Measurements from ENCODE around the gene ZNF516. TPM values are rescaled to one million over a fixed set of nuclear protein-coding genes. Genes with fewer than 3 reads are reported as not detected.

ZNF516 gene
- total and polyA plus RNA-seq, 10 of the 15 experiments (the other 5 are each of a cell fraction or from before 2014, with no cell fraction given) = 2.0 to 32.0 (median 8.3) TPM

DNA sequence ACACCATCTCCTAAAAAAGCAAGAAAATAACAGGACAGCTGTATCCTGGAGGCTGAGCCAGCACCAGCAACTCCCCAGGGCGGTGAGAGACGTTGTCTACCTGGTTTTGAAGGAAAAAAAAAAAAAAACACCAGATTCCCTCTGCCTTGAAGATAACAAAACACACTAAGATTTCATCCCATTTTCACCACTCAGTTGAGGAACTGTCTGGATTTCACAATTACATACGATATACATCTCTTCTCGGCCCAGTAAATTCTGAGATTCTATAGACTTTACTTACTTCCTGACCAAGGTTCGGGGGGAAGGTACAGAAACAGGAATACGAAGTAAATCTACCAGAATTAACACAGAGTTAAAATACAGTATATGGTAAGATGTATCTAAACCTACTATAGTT lies 8.5 kb downstream of the ZNF516 start:
- Histone ChIP-seq H3K79me2 (ENCODE audit: control insufficient read depth, insufficient read depth, low read length) (peaks cover 93% of the 10 kb centered on the region), H3K36me3 (ENCODE audit: control insufficient read depth in 2 of 2, insufficient read depth in 2 of 2, low read length in 1 of 2) (peaks cover 5 to 6% of the 10 kb centered on the region in 2 experiments; a peak in 2 of 4 replicates), H3K27ac (ENCODE audit: control insufficient read depth, insufficient read depth) (peak overlapping the region; percentile 39; the same call in 1 of the 2 replicates), H3K9me3 (replicated peaks; ENCODE audit: control insufficient read depth, insufficient read depth, low read length) (no peaks in the 10 kb centered on the region), H2AFZ (ENCODE audit: control insufficient read depth, low read depth, low read length) (no peak overlapping the region), H4K20me1 (ENCODE audit: control insufficient read depth, insufficient read depth) (no peaks in the 10 kb centered on the region), H3K4me3 (0 out of 2 replicates have a peak overlapping the region, but pooled peaks have one; percentile 43), H3K27me3 (replicated peaks in 1 of 2; ENCODE audit: control insufficient read depth in 2 of 2, insufficient read depth in 2 of 2, low read length in 1 of 2) (no peaks in the 10 kb centered on the region), H3K4me2 (ENCODE audit: control insufficient read depth, insufficient read depth) (peak overlapping the region; percentile 69), H3K4me1 (ENCODE audit: control insufficient read depth, insufficient read depth, low read length) (peaks cover 30% of the 10 kb centered on the region), H3K9ac (ENCODE audit: control insufficient read depth, insufficient read depth, low read length) (peak overlapping the region; percentile 7; the same call in 1 of the 2 replicates)
- ChIA-PET RAD21 (ENCODE audit: unreplicated experiment) (no interaction called here), POLR2A (interaction anchor here (1.4 kb wide), 1 partner anchor 13 kb away, joined by 3 read pairs; no protein-coding TSS in a partner anchor), SMC1A (ENCODE audit: uncharacterized antibody, unreplicated experiment) (interaction anchor here (0.7 to 2.0 kb wide), 3 partner anchors 10 to 652 kb away, joined by 3 to 6 read pairs (median 4); no protein-coding TSS in a partner anchor), CTCF (interaction anchor here (1.2 kb wide), 1 partner anchor 61 kb away, joined by 4 read pairs; no protein-coding TSS in a partner anchor)
- no TSS peak for BruUV-seq (replicated peaks)
- intact Hi-C loops (cut with micrococcal nuclease; ENCODE audit: unreplicated experiment) = loop anchor here (10.0 kb wide), 1 partner anchor 1282 kb away; the partner anchor contains the start of gene PTGR3
- 59% methylated on average over 6 of the region's 6 CpGs for WGBS (ENCODE audit: insufficient coverage, insufficient replicate concordance, low lambda C conversion rate, missing lambda C conversion rate)
- ATAC-seq = no peak
- FAIRE-seq = no peak
- no peak for DNase-seq (ENCODE audit: low read depth, low spot score)
- in situ Hi-C loops (cut with MboI) = no loop called here
- TF ChIP-seq MYC (IDR thresholded peaks at IDR 0.05; ENCODE audit: insufficient read depth, insufficient read length, insufficient replicate concordance, low read length, severe bottlenecking) (no peak), KAT2A (conservative IDR thresholded peaks at IDR 0.05; ENCODE audit: control insufficient read depth, low read depth, low read length) (no peak), PAX5 (IDR thresholded peaks at IDR 0.05; ENCODE audit: borderline replicate concordance, low read depth, low read length) (no peak), CBX3 (IDR thresholded peaks at IDR 0.05; ENCODE audit: borderline replicate concordance, low read depth) (no peak), ZNF274 (IDR thresholded peaks at IDR 0.05; ENCODE audit: insufficient read depth, insufficient read length) (no peak), SIX5 (IDR thresholded peaks at IDR 0.05; ENCODE audit: low read depth, low read length, severe bottlenecking) (no peak), MTA3 (IDR thresholded peaks at IDR 0.05; ENCODE audit: borderline replicate concordance, low read length) (no peak), SREBF2 (IDR thresholded peaks at IDR 0.05; ENCODE audit: low read length) (no peak), ZNF384 (IDR thresholded peaks at IDR 0.05; ENCODE audit: borderline replicate concordance, low read depth, low read length) (no peak), PAX8 (IDR thresholded peaks at IDR 0.05) (no peak), SUZ12 (IDR thresholded peaks at IDR 0.05; ENCODE audit: unreplicated experiment) (no peak), DPF2 (IDR thresholded peaks at IDR 0.05) (no peak), TCF3 (IDR thresholded peaks at IDR 0.05; ENCODE audit: borderline replicate concordance, insufficient read depth, low read depth, low read length) (no peak), ATF7 (IDR thresholded peaks at IDR 0.05; ENCODE audit: low read depth) (no peak), WRNIP1 (IDR thresholded peaks at IDR 0.05; ENCODE audit: borderline replicate concordance, low read depth, low read length) (no peak)
- TF ChIP-seq, protein P1, sequence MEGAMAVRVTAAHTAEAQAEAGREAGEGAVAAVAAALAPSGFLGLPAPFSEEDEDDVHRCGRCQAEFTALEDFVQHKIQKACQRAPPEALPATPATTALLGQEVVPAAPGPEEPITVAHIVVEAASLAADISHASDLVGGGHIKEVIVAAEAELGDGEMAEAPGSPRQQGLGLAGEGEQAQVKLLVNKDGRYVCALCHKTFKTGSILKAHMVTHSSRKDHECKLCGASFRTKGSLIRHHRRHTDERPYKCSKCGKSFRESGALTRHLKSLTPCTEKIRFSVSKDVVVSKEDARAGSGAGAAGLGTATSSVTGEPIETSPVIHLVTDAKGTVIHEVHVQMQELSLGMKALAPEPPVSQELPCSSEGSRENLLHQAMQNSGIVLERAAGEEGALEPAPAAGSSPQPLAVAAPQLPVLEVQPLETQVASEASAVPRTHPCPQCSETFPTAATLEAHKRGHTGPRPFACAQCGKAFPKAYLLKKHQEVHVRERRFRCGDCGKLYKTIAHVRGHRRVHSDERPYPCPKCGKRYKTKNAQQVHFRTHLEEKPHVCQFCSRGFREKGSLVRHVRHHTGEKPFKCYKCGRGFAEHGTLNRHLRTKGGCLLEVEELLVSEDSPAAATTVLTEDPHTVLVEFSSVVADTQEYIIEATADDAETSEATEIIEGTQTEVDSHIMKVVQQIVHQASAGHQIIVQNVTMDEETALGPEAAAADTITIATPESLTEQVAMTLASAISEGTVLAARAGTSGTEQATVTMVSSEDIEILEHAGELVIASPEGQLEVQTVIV (IDR thresholded peaks at IDR 0.05; ENCODE audit: borderline replicate concordance, partially characterized antibody) = no peak
- TF ChIP-seq, protein P2, sequence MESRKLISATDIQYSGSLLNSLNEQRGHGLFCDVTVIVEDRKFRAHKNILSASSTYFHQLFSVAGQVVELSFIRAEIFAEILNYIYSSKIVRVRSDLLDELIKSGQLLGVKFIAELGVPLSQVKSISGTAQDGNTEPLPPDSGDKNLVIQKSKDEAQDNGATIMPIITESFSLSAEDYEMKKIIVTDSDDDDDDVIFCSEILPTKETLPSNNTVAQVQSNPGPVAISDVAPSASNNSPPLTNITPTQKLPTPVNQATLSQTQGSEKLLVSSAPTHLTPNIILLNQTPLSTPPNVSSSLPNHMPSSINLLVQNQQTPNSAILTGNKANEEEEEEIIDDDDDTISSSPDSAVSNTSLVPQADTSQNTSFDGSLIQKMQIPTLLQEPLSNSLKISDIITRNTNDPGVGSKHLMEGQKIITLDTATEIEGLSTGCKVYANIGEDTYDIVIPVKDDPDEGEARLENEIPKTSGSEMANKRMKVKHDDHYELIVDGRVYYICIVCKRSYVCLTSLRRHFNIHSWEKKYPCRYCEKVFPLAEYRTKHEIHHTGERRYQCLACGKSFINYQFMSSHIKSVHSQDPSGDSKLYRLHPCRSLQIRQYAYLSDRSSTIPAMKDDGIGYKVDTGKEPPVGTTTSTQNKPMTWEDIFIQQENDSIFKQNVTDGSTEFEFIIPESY (IDR thresholded peaks at IDR 0.05) = no peak
- TF ChIP-seq, protein P3, sequence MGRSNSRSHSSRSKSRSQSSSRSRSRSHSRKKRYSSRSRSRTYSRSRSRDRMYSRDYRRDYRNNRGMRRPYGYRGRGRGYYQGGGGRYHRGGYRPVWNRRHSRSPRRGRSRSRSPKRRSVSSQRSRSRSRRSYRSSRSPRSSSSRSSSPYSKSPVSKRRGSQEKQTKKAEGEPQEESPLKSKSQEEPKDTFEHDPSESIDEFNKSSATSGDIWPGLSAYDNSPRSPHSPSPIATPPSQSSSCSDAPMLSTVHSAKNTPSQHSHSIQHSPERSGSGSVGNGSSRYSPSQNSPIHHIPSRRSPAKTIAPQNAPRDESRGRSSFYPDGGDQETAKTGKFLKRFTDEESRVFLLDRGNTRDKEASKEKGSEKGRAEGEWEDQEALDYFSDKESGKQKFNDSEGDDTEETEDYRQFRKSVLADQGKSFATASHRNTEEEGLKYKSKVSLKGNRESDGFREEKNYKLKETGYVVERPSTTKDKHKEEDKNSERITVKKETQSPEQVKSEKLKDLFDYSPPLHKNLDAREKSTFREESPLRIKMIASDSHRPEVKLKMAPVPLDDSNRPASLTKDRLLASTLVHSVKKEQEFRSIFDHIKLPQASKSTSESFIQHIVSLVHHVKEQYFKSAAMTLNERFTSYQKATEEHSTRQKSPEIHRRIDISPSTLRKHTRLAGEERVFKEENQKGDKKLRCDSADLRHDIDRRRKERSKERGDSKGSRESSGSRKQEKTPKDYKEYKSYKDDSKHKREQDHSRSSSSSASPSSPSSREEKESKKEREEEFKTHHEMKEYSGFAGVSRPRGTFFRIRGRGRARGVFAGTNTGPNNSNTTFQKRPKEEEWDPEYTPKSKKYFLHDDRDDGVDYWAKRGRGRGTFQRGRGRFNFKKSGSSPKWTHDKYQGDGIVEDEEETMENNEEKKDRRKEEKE (IDR thresholded peaks at IDR 0.05) = no peak

Data from GM12878 (cell line).